WTC11 (cell line): ENCODE measurements around the gene SSB. TPM values are rescaled to one million over a fixed set of nuclear protein-coding genes. Genes with fewer than 3 reads are reported as not detected.
A peak's percentile ranks its signal among the peaks of the same experiment; 100 is the strongest.

Experiments
- ATAC-seq: fragments of 200-7000 bp; cut with Tn5 transposase; 2 replicates; pipeline ENCODE4 v1.10.0; 2021; ENCODE audit warnings: mild to moderate bottlenecking, moderate library complexity
- CTCF ChIA-PET: fragments of 300-600 bp; sonication (Branson Sonifier 250); formaldehyde crosslinking; loops from one replicate; lab custom pipeline; 2021; ENCODE audit warnings: antibody characterized with exemption; lab: Charles Lee
- POLR2A ChIA-PET: fragments of 350-600 bp; sonication (Branson Sonifier 250); formaldehyde crosslinking; loops from one replicate; lab custom pipeline; 2021; ENCODE audit warnings: antibody characterized with exemption; lab: Charles Lee
- DNase-seq: peaks from one replicate; pipeline ENCODE4 v3.0.0; 2021; ENCODE audit warnings: low spot score
- H3K27ac Mint-ChIP-seq: 2 replicates; pipeline ENCODE4 v1.8.0; 2021; ENCODE audit warnings: mixed read lengths
- H3K27me3 Mint-ChIP-seq: 2 replicates; pipeline ENCODE4 v1.8.0; 2021; ENCODE audit warnings: low read depth, mild to moderate bottlenecking, moderate library complexity, mixed read lengths
- H3K36me3 Mint-ChIP-seq: 2 replicates; pipeline ENCODE4 v1.8.0; 2021; ENCODE audit warnings: mixed read lengths
- H3K4me1 Mint-ChIP-seq: 2 replicates; pipeline ENCODE4 v1.8.0; 2022; ENCODE audit warnings: mixed read lengths
- H3K4me3 Mint-ChIP-seq: 2 replicates; pipeline ENCODE4 v1.8.0; 2021; ENCODE audit warnings: mild to moderate bottlenecking, moderate library complexity, mixed read lengths
- H3K9me3 Mint-ChIP-seq: 2 replicates; pipeline ENCODE4 v1.8.0; 2021; ENCODE audit warnings: mixed read lengths
- ATF1 ChIP-seq: sonication (generic); formaldehyde crosslinking; IDR thresholded peaks from 2 replicates; pipeline ENCODE4 v1.8.1; 2023; ENCODE audit warnings: mild to moderate bottlenecking, moderate library complexity, missing genetic modification reagents
- CREM ChIP-seq: sonication (generic); formaldehyde crosslinking; IDR thresholded peaks from 2 replicates; pipeline ENCODE4 v1.8.1; 2022; ENCODE audit warnings: mild to moderate bottlenecking, missing genetic modification reagents, moderate library complexity
- ERG ChIP-seq: fragments of 250-450 bp; sonication (Bioruptor Pico); IDR thresholded peaks from 2 replicates; pipeline ENCODE4 v1.8.0; 2021; ENCODE audit warnings: mild to moderate bottlenecking
- FOXJ3 ChIP-seq: sonication (generic); formaldehyde crosslinking; IDR thresholded peaks from 2 replicates; pipeline ENCODE4 v1.9.0; 2021; ENCODE audit warnings: missing genetic modification reagents, mild to moderate bottlenecking, borderline replicate concordance
- FOXK1 ChIP-seq: sonication (generic); formaldehyde crosslinking; IDR thresholded peaks from 2 replicates; pipeline ENCODE4 v1.8.0; 2022; ENCODE audit warnings: mild to moderate bottlenecking, moderate library complexity, missing genetic modification reagents
- FOXP1 ChIP-seq: sonication (generic); formaldehyde crosslinking; IDR thresholded peaks from 2 replicates; pipeline ENCODE4 v1.8.0; 2022; ENCODE audit warnings: missing genetic modification reagents, mild to moderate bottlenecking, moderate library complexity, borderline replicate concordance
- FOXP4 ChIP-seq: sonication (generic); formaldehyde crosslinking; IDR thresholded peaks from 2 replicates; pipeline ENCODE4 v1.8.0; 2022; ENCODE audit warnings: mild to moderate bottlenecking, missing genetic modification reagents
- MYBL2 ChIP-seq: sonication (generic); formaldehyde crosslinking; IDR thresholded peaks from 2 replicates; pipeline ENCODE4 v1.8.1; 2023; ENCODE audit warnings: mild to moderate bottlenecking, moderate library complexity, missing genetic modification reagents
- NFE2L1 ChIP-seq: sonication (generic); formaldehyde crosslinking; IDR thresholded peaks from 2 replicates; pipeline ENCODE4 v1.8.1; 2023; ENCODE audit warnings: missing genetic modification reagents
- NR2C2 ChIP-seq: sonication (generic); formaldehyde crosslinking; IDR thresholded peaks from 2 replicates; pipeline ENCODE4 v1.8.0; 2022; ENCODE audit warnings: mild to moderate bottlenecking, missing genetic modification reagents
- NR3C1 ChIP-seq: sonication (generic); formaldehyde crosslinking; conservative IDR thresholded peaks from 2 replicates; pipeline ENCODE4 v1.8.1; 2023; ENCODE audit warnings: low read depth, mild to moderate bottlenecking, missing genetic modification reagents
- PREB ChIP-seq: sonication (generic); formaldehyde crosslinking; IDR thresholded peaks from 2 replicates; pipeline ENCODE4 v1.8.1; 2022; ENCODE audit warnings: mild to moderate bottlenecking, missing genetic modification reagents, moderate library complexity, borderline replicate concordance
- SOX15 ChIP-seq: fragments of 250-450 bp; sonication (Bioruptor Pico); IDR thresholded peaks from 2 replicates; pipeline ENCODE4 v1.9.0; 2021; ENCODE audit warnings: mild to moderate bottlenecking
- TEAD4 ChIP-seq: sonication (generic); formaldehyde crosslinking; IDR thresholded peaks from 2 replicates; pipeline ENCODE4 v1.8.0; 2022; ENCODE audit warnings: mild to moderate bottlenecking, missing genetic modification reagents
- USF1 ChIP-seq: sonication (generic); formaldehyde crosslinking; IDR thresholded peaks from 2 replicates; pipeline ENCODE4 v1.8.0; 2022; ENCODE audit warnings: mild to moderate bottlenecking, missing genetic modification reagents
- ZBTB43 ChIP-seq: sonication (generic); formaldehyde crosslinking; IDR thresholded peaks from 2 replicates; pipeline ENCODE4 v1.8.1; 2023; ENCODE audit warnings: mild to moderate bottlenecking, missing genetic modification reagents
- ZMAT4 ChIP-seq: fragments of 250-450 bp; sonication (Bioruptor Pico); IDR thresholded peaks from 2 replicates; pipeline ENCODE4 v1.9.0; 2021; ENCODE audit warnings: mild to moderate bottlenecking
- ZNF121 ChIP-seq: sonication (generic); formaldehyde crosslinking; IDR thresholded peaks from 2 replicates; pipeline ENCODE4 v1.8.0; 2023; ENCODE audit warnings: missing genetic modification reagents
- ZNF138 ChIP-seq: sonication (generic); formaldehyde crosslinking; conservative IDR thresholded peaks from 2 replicates; pipeline ENCODE4 v1.8.1; 2022; ENCODE audit warnings: mild to moderate bottlenecking, moderate library complexity, missing genetic modification reagents
- ZNF232 ChIP-seq: sonication (generic); formaldehyde crosslinking; IDR thresholded peaks from 2 replicates; pipeline ENCODE4 v1.8.0; 2022; ENCODE audit warnings: mild to moderate bottlenecking, missing genetic modification reagents
- ZNF317 ChIP-seq: sonication (generic); formaldehyde crosslinking; IDR thresholded peaks from 2 replicates; pipeline ENCODE4 v1.8.1; 2023; ENCODE audit warnings: low read depth, mild to moderate bottlenecking, moderate library complexity, missing genetic modification reagents, borderline replicate concordance
- total RNA-seq: library from RNA; stranded (reverse); gene quantifications from 3 replicates; pipeline ENCODE4 v1.2.3, GENCODE V29; 2021
- TF ChIP-seq, protein P1 (sequence below): sonication (generic); formaldehyde crosslinking; IDR thresholded peaks from 2 replicates; pipeline ENCODE4 v1.8.1; 2022; ENCODE audit warnings: missing genetic modification reagents, borderline replicate concordance

Gene SSB
- total RNA-seq, 1 experiment from 2014 or later, result 235 TPM

- TF ChIP-seq ZNF232 (CRISPR knock-in tag), result no peak
- TF ChIP-seq FOXK1 (CRISPR knock-in tag), result 0 out of 2 replicates have a peak, but pooled peaks have one; percentile 22
- TF ChIP-seq ZBTB43 (CRISPR knock-in tag), result 0 out of 2 replicates have a peak, but pooled peaks have one; percentile 37
- TF ChIP-seq SOX15 (CRISPR knock-in tag), result no peak
- no peak for TF ChIP-seq ZNF317
- no peak for TF ChIP-seq TEAD4 (CRISPR knock-in tag)
- no peak for TF ChIP-seq USF1 (CRISPR knock-in tag)
- TF ChIP-seq ATF1, result no peak
- no peak for TF ChIP-seq ERG (CRISPR knock-in tag)
- peak; percentile 7; the same call in 1 of the 2 replicates for TF ChIP-seq FOXP4 (CRISPR knock-in tag)
- TF ChIP-seq ZNF138 (CRISPR knock-in tag), result no peak
- TF ChIP-seq, protein P1, sequence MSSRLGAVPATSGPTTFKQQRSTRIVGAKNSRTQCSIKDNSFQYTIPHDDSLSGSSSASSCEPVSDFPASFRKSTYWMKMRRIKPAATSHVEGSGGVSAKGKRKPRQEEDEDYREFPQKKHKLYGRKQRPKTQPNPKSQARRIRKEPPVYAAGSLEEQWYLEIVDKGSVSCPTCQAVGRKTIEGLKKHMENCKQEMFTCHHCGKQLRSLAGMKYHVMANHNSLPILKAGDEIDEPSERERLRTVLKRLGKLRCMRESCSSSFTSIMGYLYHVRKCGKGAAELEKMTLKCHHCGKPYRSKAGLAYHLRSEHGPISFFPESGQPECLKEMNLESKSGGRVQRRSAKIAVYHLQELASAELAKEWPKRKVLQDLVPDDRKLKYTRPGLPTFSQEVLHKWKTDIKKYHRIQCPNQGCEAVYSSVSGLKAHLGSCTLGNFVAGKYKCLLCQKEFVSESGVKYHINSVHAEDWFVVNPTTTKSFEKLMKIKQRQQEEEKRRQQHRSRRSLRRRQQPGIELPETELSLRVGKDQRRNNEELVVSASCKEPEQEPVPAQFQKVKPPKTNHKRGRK (CRISPR knock-in tag), result no peak
- TF ChIP-seq PREB (CRISPR knock-in tag), result no peak
- TF ChIP-seq FOXP1, result peak; percentile 93; the same call in 1 of the 2 replicates
These were observed 28.8 kb downstream of the SSB start, which contains the start of gene UBR3 (continued) for GRCh38 chr2:169827272-169828140.

GRCh38 chr2:169828141-169828811 lies 29.6 kb downstream of the SSB start:
- DNase-seq (no peak), ATAC-seq (peak; percentile 2; the same call in 1 of the 2 replicates)
- ChIA-PET CTCF (interaction anchor here (0.8 to 1.2 kb wide), 3 partner anchors 49 to 396 kb away, joined by 3 to 8 read pairs (median 3); no protein-coding TSS in a partner anchor), POLR2A (interaction anchor here (0.5 to 0.6 kb wide), 2 partner anchors 14 to 1046 kb away, joined by 3 to 7 read pairs; no protein-coding TSS in a partner anchor)
- Mint-ChIP-seq H3K4me1 (peaks cover 24% of the 10 kb centered on the region), H3K9me3 (0 out of 2 replicates have a peak, but pooled peaks cover 6% of the 10 kb centered on the region), H3K36me3 (peaks cover 8% of the 10 kb centered on the region), H3K27ac (peak overlapping the region; percentile 51), H3K27me3 (peaks cover 9% of the 10 kb centered on the region), H3K4me3 (peak overlapping the region; percentile 93)
- TF ChIP-seq FOXJ3 (CRISPR knock-in tag) (no peak), ZMAT4 (CRISPR knock-in tag) (no peak), NR3C1 (no peak), ZNF121 (CRISPR knock-in tag) (no peak), NFE2L1 (CRISPR knock-in tag) (no peak), PREB (CRISPR knock-in tag) (no peak), CREM (no peak), ZBTB43 (CRISPR knock-in tag) (no peak), NR2C2 (no peak), MYBL2 (CRISPR knock-in tag) (no peak)
